Ovary (tissue), 9 donors: ENCODE measurements around the gene GPR32. TPM values are rescaled to one million over a fixed set of nuclear protein-coding genes. Genes with fewer than 3 reads are reported as not detected.

Experiments used
- DNase-seq, 5 donors: peaks; one replicate each; pipeline ENCODE4 v3.0.0-alpha.2; 2019 to 2020
- H3K27ac ChIP-seq, 2 donors: fragments of 200-600 bp; one replicate each; pipeline versions ENCODE4 v1.5.1 to v1.8.0; 2019 to 2022
- H3K27me3 ChIP-seq: fragments of 200-600 bp; one replicate; pipeline ENCODE4 v1.8.0; 2022
- H3K36me3 ChIP-seq: fragments of 200-600 bp; sonication (generic); one replicate; pipeline ENCODE4 v1.5.1; 2019
- H3K4me1 ChIP-seq: one replicate; pipeline ENCODE4 v1.8.1; 2013; ENCODE audit warnings: mild to moderate bottlenecking, moderate library complexity; ENCODE audit not compliant: insufficient read depth
- H3K4me3 ChIP-seq: fragments of 200-600 bp; sonication (generic); one replicate; pipeline ENCODE4 v1.5.1; 2017
- H3K9me3 ChIP-seq, 2 donors: fragments of 200-600 bp in 1 of 2; sonication (generic) in 1 of 2; one replicate each; pipeline versions ENCODE4 v1.5.1 to v1.8.1; 2013 to 2019; ENCODE audit warnings: mild to moderate bottlenecking in 1 of 2, moderate library complexity in 1 of 2
- CTCF ChIP-seq, 3 donors: fragments of 450-650 bp in 2 of 3; fragments of 200-600 bp in 1 of 3; IDR thresholded peaks; one replicate each; pipeline versions ENCODE4 v1.5.1 to v1.8.0; 2016 to 2022; ENCODE audit warnings: antibody characterized with exemption in 3 of 3, mild to moderate bottlenecking in 1 of 3
- EP300 ChIP-seq: sonication (generic); formaldehyde crosslinking; IDR thresholded peaks from one replicate; pipeline ENCODE4 v1.6.1; 2017; ENCODE audit warnings: antibody characterized with exemption
- POLR2A ChIP-seq: fragments of 450-650 bp; IDR thresholded peaks from one replicate; pipeline ENCODE4 v1.6.1; 2017; ENCODE audit warnings: antibody characterized with exemption, mild to moderate bottlenecking, moderate library complexity
- WGBS, 3 donors: extraction: QIAGEN DNeasy Blood & Tissue Kit in 1 of 3; methylation state at CpG; one replicate each; pipeline versions ENCODE4 v1.1.5 to v1.1.7; 2013 to 2017; 5-methylcytosine and 5-hydroxymethylcytosine counted together
- intact Hi-C, 4 donors: fragments of 100-400 bp; cut with DNase I; formaldehyde crosslinking; loops; one replicate each; pipeline versions ENCODE4 v1.11.0 to v1.15.1; 2022 to 2023
- polyA plus RNA-seq, 2 donors: library from polyadenylated mRNA; stranded (reverse); fragments of 200-250 nt in 1 of 2; fragments of 350-450 nt in 1 of 2; fragmentation: Illumina TruSeq in 1 of 2; extraction: RNeasy Lipid Tissue Mini Kit (QIAGEN cat#74804) in 1 of 2; gene quantifications; one replicate each; pipeline ENCODE4 v1.2.3, GENCODE V29; 2013 to 2014
- total RNA-seq, 7 donors: library from RNA; depleted of rRNA in 2 of 7; stranded (reverse); fragments of >200 nt in 2 of 7; fragmentation: NEBNext Ultra II Directional in 3 of 7; extraction: Animal tissue kit (Norgen Biotek cat#: 25700) in 3 of 7; gene quantifications; one replicate each; pipeline versions ENCODE4 v1.1.0 to v1.2.4, GENCODE V29; 2016 to 2023
- donor health status: DM: no; HTN: no; CAD: no; lungs with moderate emphysema.
- donor health status: DM: no; HTN: no; CAD: no.
- donor health status: Bipolar disorder and iron deficiency.
- donor health status: DM: yes; HTN: yes; CAD: no.
- donor health status: DM: no; HTN: no; CAD: no.
- donor health status: DM: yes; HTN: yes; CAD: no.

GPR32 gene
- total and polyA plus RNA-seq, 9 donors = not detected

GRCh38 chr19:50797429-50797780, 27.1 kb downstream of the GPR32 start:
- intact Hi-C loops = loop anchor here in 1 of 4 donors (10.0 kb wide), 1 partner anchor 283 kb away; the partner anchor contains the start of genes ASPDH and JOSD2
- Histone ChIP-seq H3K36me3 (no peaks in the 10 kb centered on the region), H3K27ac (no peak overlapping the region), H3K4me1 (no peaks in the 10 kb centered on the region), H3K4me3 (no peak overlapping the region), H3K27me3 (no peaks in the 10 kb centered on the region), H3K9me3 (no peaks in the 10 kb centered on the region)
- 62 to 89% (median 81%) methylated on average over 7 of the region's 7 CpGs for WGBS, 3 donors
- no peak for DNase-seq
- TF ChIP-seq EP300 (no peak), CTCF (IDR thresholded peaks at IDR 0.05) (no peak), POLR2A (no peak)

- Histone ChIP-seq H3K27me3 (no peaks in the 10 kb centered on the region), H3K4me3 (no peak overlapping the region), H3K4me1 (no peaks in the 10 kb centered on the region), H3K36me3 (no peaks in the 10 kb centered on the region), H3K27ac (no peak overlapping the region), H3K9me3 (no peaks in the 10 kb centered on the region)
- intact Hi-C loops = loop anchor here in 1 of 4 donors (10.0 kb wide), 1 partner anchor 283 kb away; the partner anchor contains the start of genes ASPDH and JOSD2
- TF ChIP-seq CTCF (IDR thresholded peaks at IDR 0.05) (no peak), EP300 (no peak), POLR2A (no peak)
- DNase-seq = no peak
- 62 to 75% (median 66%) methylated on average over 16 to 18 of the region's 18 CpGs for WGBS, 3 donors
Measured at GRCh38 chr19:50797781-50798658, 27.8 kb downstream of the GPR32 start.

GRCh38 chr19:50798659-50799546, 28.6 kb downstream of the GPR32 start:
- H3K27me3 ChIP-seq = no peaks in the 10 kb centered on the region
- intact Hi-C loops = loop anchor here in 1 of 4 donors (10.0 kb wide), 1 partner anchor 284 kb away; the partner anchor contains the start of genes ASPDH and JOSD2
- H3K9me3 ChIP-seq = no peaks in the 10 kb centered on the region
- DNase-seq = no peak
- H3K27ac ChIP-seq = no peak overlapping the region
- H3K4me3 ChIP-seq = no peak overlapping the region
- H3K36me3 ChIP-seq = no peaks in the 10 kb centered on the region
- TF ChIP-seq POLR2A = no peak
- TF ChIP-seq CTCF (IDR thresholded peaks at IDR 0.05) = no peak
- no peak for TF ChIP-seq EP300
- 75 to 84% (median 83%) methylated on average over 21 of the region's 21 CpGs for WGBS, 3 donors
- H3K4me1 ChIP-seq = peaks cover 7% of the 10 kb centered on the region

- Histone ChIP-seq H3K36me3 (no peaks in the 10 kb centered on the region), H3K4me1 (peaks cover 7% of the 10 kb centered on the region), H3K9me3 (no peaks in the 10 kb centered on the region), H3K4me3 (no peak overlapping the region), H3K27ac (no peak overlapping the region), H3K27me3 (no peaks in the 10 kb centered on the region)
- DNase-seq = no peak
- WGBS, 3 donors = 69 to 78% (median 71%) methylated on average over 3 of the region's 3 CpGs
- intact Hi-C loops = loop anchor here in 1 of 4 donors (10.0 kb wide), 1 partner anchor 285 kb away; the partner anchor contains the start of genes ASPDH and JOSD2
- TF ChIP-seq EP300 (no peak), POLR2A (no peak), CTCF (IDR thresholded peaks at IDR 0.05) (no peak)
Measured at GRCh38 chr19:50799547-50799851, 29.2 kb downstream of the GPR32 start.
